ENCODE measurements around the gene E2F2. TPM values are rescaled to one million over a fixed set of nuclear protein-coding genes. Genes with fewer than 3 reads are reported as not detected.
A peak's percentile ranks its signal among the peaks of the same experiment; 100 is the strongest.

Gene E2F2
- total and polyA plus RNA-seq, 2 experiments from 2014 or later, result 0.85 to 1.2 TPM

DNA sequence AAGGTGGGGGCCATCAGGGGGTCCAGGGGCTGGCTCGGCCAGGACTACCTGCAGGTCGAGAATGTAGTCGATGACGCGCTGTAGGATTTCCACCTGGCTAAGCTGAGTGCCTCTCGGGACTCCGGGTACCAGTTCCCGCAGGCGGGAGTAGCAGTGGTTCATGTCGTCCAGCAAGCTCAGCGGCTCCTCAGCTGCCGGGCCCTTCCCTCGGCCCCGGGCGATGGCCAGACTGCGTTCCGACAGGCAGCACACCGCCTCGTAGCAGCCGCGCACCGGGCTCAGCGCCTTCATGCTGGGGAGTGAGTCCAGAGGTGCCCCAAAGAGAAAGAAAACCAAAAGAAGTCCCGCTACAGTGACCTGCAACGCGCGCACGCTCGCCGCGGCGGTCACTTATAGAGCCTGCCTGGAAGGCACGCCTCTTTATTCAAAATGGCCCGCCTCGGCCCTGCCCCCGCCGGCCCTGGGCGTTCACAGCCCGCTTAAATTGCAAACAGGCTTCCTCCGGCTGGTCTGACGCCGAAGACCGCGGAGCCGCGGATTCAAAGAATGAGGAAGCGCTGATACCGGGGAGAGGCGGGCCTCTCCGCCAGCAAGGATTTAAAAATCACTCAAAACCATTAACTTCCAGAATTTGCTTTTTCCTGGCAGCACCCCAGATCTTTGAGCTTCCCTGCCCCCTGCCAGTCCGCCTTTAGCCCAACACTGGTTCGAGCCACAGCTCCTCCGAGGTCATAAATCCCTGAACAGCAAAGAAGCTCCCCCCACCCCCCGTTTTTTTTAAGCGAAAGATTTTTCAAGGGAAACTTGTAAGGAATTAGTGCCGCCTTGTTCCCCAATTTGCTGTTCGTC lies 28.3 kb upstream of the E2F2 start, which contains the start of gene ID3:
TSS of gene ID3 (minus strand) at position 366 of the 849 bp plus-strand sequence. CDS start at position 291, 75 bp downstream.
- H3K27me3 ChIP-seq, result no peaks in the 10 kb centered on the region
- H3K4me3 ChIP-seq, result peak within 1 kb of the TSS; percentile 68
- H3K9me3 ChIP-seq (ENCODE audit: low read depth), result no peaks in the 10 kb centered on the region
- no peak for TF ChIP-seq EZH2 (IDR thresholded peaks at IDR 0.05; ENCODE audit: borderline replicate concordance)
- no peak for TF ChIP-seq CTCF (IDR thresholded peaks at IDR 0.05; ENCODE audit: poor library complexity)
- no peak for TF ChIP-seq EZH2phosphoT487 (IDR thresholded peaks at IDR 0.05; ENCODE audit: low read depth, severe bottlenecking, unreplicated experiment)
- WGBS (ENCODE audit: low lambda C conversion rate, missing lambda C conversion rate), result under 1% methylated on average over 55 of the region's 57 CpGs
- peaks cover 64% of the 10 kb centered on the region for H3K4me1 ChIP-seq (ENCODE audit: insufficient read depth)
- peak; percentile 98 for DNase-seq (ENCODE audit: low spot score)
- no peaks in the 10 kb centered on the region for H3K9me2 ChIP-seq (replicated peaks; ENCODE audit: insufficient read depth)
- peaks cover 24% of the 10 kb centered on the region for H3K79me2 ChIP-seq
- H3K27ac ChIP-seq, result peak within 1 kb of the TSS; percentile 97
- H2AFZ ChIP-seq, result peak within 1 kb of the TSS; percentile 3
- peaks cover 6% of the 10 kb centered on the region for H4K20me1 ChIP-seq (ENCODE audit: insufficient read depth, poor library complexity, severe bottlenecking)
- H3K4me2 ChIP-seq, result peak within 1 kb of the TSS; percentile 83
- H3K36me3 ChIP-seq (replicated peaks; ENCODE audit: insufficient read depth, low read depth), result no peaks in the 10 kb centered on the region

DNA sequence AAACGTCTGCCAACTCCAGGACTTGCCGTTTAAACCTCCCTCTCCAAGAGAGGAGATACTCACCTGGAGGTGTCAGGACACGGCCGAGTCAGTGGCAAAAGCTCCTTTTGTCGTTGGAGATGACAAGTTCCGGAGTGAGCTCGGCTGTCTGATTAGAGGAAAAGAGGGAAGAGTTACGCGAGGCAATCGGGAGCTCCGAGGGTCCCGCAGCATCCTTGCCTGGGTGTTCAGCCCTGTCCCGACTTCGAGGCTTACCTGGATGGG lies 27.8 kb upstream of the E2F2 start:
- Histone ChIP-seq H3K4me2 (peak overlapping the region; percentile 83), H3K27me3 (no peaks in the 10 kb centered on the region), H3K4me1 (ENCODE audit: insufficient read depth) (peaks cover 64% of the 10 kb centered on the region), H3K4me3 (peak overlapping the region; percentile 68), H3K9me3 (ENCODE audit: low read depth) (no peaks in the 10 kb centered on the region), H3K36me3 (replicated peaks; ENCODE audit: insufficient read depth, low read depth) (no peaks in the 10 kb centered on the region), H3K27ac (peak overlapping the region; percentile 97), H3K9me2 (replicated peaks; ENCODE audit: insufficient read depth) (no peaks in the 10 kb centered on the region), H4K20me1 (ENCODE audit: insufficient read depth, poor library complexity, severe bottlenecking) (peaks cover 6% of the 10 kb centered on the region), H2AFZ (no peak overlapping the region), H3K79me2 (peaks cover 24% of the 10 kb centered on the region)
- TF ChIP-seq CTCF (IDR thresholded peaks at IDR 0.05; ENCODE audit: poor library complexity) (no peak), EZH2phosphoT487 (IDR thresholded peaks at IDR 0.05; ENCODE audit: low read depth, severe bottlenecking, unreplicated experiment) (no peak)
- WGBS (ENCODE audit: low lambda C conversion rate, missing lambda C conversion rate), result 1% methylated on average over 13 of the region's 14 CpGs
- DNase-seq (ENCODE audit: low spot score), result no peak

DNA sequence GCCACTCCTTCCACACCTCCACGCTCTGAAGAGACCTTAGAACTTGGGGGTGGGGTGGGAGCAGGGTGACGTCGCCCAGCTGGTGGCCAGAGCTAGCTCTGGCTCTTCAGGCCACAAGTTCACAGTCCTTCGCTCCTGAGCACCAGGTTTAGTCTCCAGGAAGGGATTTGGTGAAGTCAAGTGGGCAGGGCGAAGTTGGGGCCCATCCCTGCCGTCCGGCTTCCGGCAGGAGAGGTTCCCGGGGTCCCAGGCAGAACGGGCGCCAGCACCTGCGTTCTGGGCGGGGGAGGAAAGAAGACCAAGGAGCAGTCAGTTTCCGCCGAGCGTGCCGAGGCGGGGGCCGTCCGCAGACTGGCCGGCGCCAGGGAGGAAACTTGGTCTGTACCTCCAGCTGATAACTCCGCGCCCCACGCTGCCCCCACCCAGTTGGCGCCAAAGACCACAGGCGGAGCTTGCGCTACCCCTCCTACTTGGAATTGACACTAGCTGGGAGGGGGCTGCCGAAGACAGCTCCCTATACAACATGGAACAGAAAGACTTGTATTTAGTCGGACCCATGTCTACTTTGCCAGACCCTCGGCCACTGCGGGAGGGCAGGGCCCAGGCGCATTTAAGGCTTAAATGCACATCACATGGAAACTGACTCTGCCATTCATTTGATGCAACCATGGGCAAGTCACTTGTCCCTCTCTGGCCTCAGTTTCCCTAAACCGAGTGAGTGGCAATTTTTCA lies 27.3 kb upstream of the E2F2 start:
- no peaks in the 10 kb centered on the region for H3K9me2 ChIP-seq (replicated peaks; ENCODE audit: insufficient read depth)
- H3K27me3 ChIP-seq, result no peaks in the 10 kb centered on the region
- peaks cover 6% of the 10 kb centered on the region for H4K20me1 ChIP-seq (ENCODE audit: insufficient read depth, poor library complexity, severe bottlenecking)
- peak overlapping the region; percentile 68 for H3K4me3 ChIP-seq
- DNase-seq (ENCODE audit: low spot score), result peak; percentile 73
- 2% methylated on average over 34 of the region's 34 CpGs for WGBS (ENCODE audit: low lambda C conversion rate, missing lambda C conversion rate)
- no peaks in the 10 kb centered on the region for H3K9me3 ChIP-seq (ENCODE audit: low read depth)
- peaks cover 24% of the 10 kb centered on the region for H3K79me2 ChIP-seq
- H3K36me3 ChIP-seq (replicated peaks; ENCODE audit: insufficient read depth, low read depth), result no peaks in the 10 kb centered on the region
- H3K4me1 ChIP-seq (ENCODE audit: insufficient read depth), result peaks cover 64% of the 10 kb centered on the region
- H2AFZ ChIP-seq, result no peak overlapping the region
- no peak for TF ChIP-seq CTCF (IDR thresholded peaks at IDR 0.05; ENCODE audit: poor library complexity)
- no peak for TF ChIP-seq EZH2 (IDR thresholded peaks at IDR 0.05; ENCODE audit: borderline replicate concordance)
- TF ChIP-seq EZH2phosphoT487 (IDR thresholded peaks at IDR 0.05; ENCODE audit: low read depth, severe bottlenecking, unreplicated experiment), result no peak
- H3K4me2 ChIP-seq, result peak overlapping the region; percentile 83
- H3K27ac ChIP-seq, result peak overlapping the region; percentile 97
